Gastrocnemius medialis (tissue), 4 donors: ENCODE results near the gene C18orf54. TPM values are rescaled to one million over a fixed set of nuclear protein-coding genes. Genes with fewer than 3 reads are reported as not detected.
A peak's percentile ranks its signal among the peaks of the same experiment; 100 is the strongest.
"Not testable (repeated sequence)": the region's sequence is repeated elsewhere in the genome, so short reads cannot be mapped to it uniquely, and the experiment has no call there.

Source experiments
- ATAC-seq, 2 donors: fragments of 150-250 bp; one replicate each; pipeline ENCODE4 v1.9.1; 2016
- DNase-seq, 2 donors: peaks; one replicate each; pipeline ENCODE4 v3.0.0-alpha.2; 2019
- H3K27ac ChIP-seq, 4 donors: fragments of 200-600 bp; sonication (generic); 1 replicate in 1 of 4; 2 replicates in 3 of 4; pipeline ENCODE4 v1.5.1; 2016 to 2018; ENCODE audit warnings: mild to moderate bottlenecking in 2 of 4, moderate library complexity in 1 of 4
- H3K27me3 ChIP-seq, 3 donors: fragments of 200-600 bp; sonication (generic) in 2 of 3; 1 replicate in 1 of 3; 2 replicates in 2 of 3; pipeline versions ENCODE4 v1.5.1 to v1.6.0; 2016 to 2019; ENCODE audit warnings: mild to moderate bottlenecking in 1 of 3, moderate library complexity in 1 of 3
- H3K36me3 ChIP-seq, 2 donors: fragments of 200-600 bp; sonication (generic) in 1 of 2; one replicate each; pipeline ENCODE4 v1.5.1; 2017 to 2018
- H3K4me1 ChIP-seq, 2 donors: fragments of 200-600 bp; sonication (generic) in 1 of 2; one replicate each; pipeline ENCODE4 v1.5.1; 2016 to 2017; ENCODE audit warnings: mild to moderate bottlenecking in 2 of 2
- H3K4me3 ChIP-seq, 4 donors: fragments of 200-600 bp; sonication (generic) in 3 of 4; 1 replicate in 1 of 4; 2 replicates in 3 of 4; pipeline ENCODE4 v1.5.1; 2016 to 2019; ENCODE audit warnings: mild to moderate bottlenecking in 2 of 4
- H3K9me3 ChIP-seq, 3 donors: fragments of 200-600 bp; sonication (generic) in 2 of 3; 1 replicate in 1 of 3; 2 replicates in 2 of 3; pipeline ENCODE4 v1.5.1; 2016 to 2019
- POLR2A ChIP-seq, 2 donors: fragments of 450-650 bp; IDR thresholded peaks; one replicate each; pipeline ENCODE4 v1.6.1; 2017; ENCODE audit warnings: antibody characterized with exemption in 2 of 2, mild to moderate bottlenecking in 2 of 2, moderate library complexity in 2 of 2
- in situ Hi-C, 4 donors: fragments of 200-750 bp; cut with MboI; loops; one replicate each; pipeline versions ENCODE4 v1.15.0 to v1.8.0; 2017; ENCODE audit warnings: low sequenced_read_pairs in 4 of 4
- intact Hi-C: fragments of 100-400 bp; cut with DNase I; formaldehyde crosslinking; loops from one replicate; pipeline ENCODE4 v1.15.1; 2023; ENCODE audit warnings: low total_unique reads
- total RNA-seq, 4 donors: library from RNA; depleted of rRNA; stranded (reverse); fragments of >200 nt; gene quantifications; one replicate each; pipeline versions ENCODE4 v1.1.0 to v1.2.3, GENCODE V29; 2016
- TF ChIP-seq, protein P1 (sequence below), 5 experiments: fragments of 450-650 bp in 3 of 5; fragments of 200-600 bp in 2 of 5; sonication (generic) in 2 of 5; IDR thresholded peaks in 4 of 5; conservative IDR thresholded peaks in 1 of 5; 1 replicate in 4 of 5; 2 replicates in 1 of 5; pipeline ENCODE4 v1.5.1; 2016 to 2019; ENCODE audit warnings: antibody characterized with exemption in 5 of 5, mild to moderate bottlenecking in 3 of 5, moderate library complexity in 3 of 5

C18orf54 gene
- total RNA-seq = under 1 TPM in 3 of 4 donors, not detected in 1; 0.26 to 0.87 (median 0.44) TPM

DNA sequence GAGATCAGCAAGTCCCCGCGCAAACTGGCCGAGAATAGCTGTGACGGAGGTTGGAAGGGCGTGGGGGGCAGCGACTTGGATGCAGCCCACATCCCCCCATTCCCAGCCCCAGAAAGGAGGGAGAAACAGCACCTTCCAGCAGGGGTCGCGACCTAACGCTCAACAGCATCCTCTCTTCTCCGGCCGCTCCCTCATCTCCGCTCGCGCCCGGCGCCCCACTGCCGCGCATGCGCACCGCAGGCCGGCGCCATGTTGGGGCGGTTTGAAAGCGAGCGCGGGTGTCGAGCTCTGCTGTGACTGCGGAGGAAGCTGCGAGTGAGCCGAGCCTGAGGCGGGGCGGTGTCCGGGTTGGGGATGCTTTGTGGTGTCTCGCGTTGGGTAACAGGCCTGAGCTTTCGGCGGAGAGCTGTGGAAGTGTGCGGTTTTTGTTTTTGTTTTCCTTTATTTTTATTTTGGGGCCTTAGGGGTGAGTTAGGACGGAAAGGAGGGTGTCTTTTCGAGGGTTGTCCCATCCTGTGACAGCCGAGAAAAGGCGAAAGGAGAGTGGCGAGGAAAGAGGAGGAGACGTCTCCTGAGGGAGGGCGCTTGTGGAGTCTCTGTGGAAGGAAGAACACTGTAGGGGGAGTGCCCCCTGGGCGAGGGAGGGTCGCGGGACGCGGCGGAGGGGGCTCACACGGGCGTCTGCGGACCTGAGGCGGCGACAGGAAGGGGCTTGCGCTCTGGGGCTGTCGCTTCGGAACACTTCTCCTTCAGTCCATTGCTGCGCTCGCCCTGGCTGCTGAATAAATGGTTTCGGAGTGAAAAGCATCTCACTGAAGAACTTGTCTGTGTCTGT, at the start of gene C18orf54, which contains the start of gene STARD6:
TSS of gene C18orf54 (plus strand) at position 247 of the 835 bp plus-strand sequence. CDS start 2,667 bp downstream, outside the sequence.
TSS of gene STARD6 (minus strand) at position 199 of the 835 bp plus-strand sequence. CDS start 3,285 bp downstream, outside the sequence.
- intact Hi-C loops = loop anchor here (10.0 kb wide), 1 partner anchor 83 kb away; no protein-coding TSS in a partner anchor
- ATAC-seq (peak; percentile 86 to 94), DNase-seq (peak; percentile 54 to 64)
- no peaks in the 10 kb centered on the region for H3K36me3 ChIP-seq
- no peaks in the 10 kb centered on the region for H3K9me3 ChIP-seq
- H3K4me3 ChIP-seq = peak within 1 kb of the TSS; percentile 63 to 87 (median 70)
- H3K4me1 ChIP-seq = peaks cover 6 to 10% of the 10 kb centered on the region in 2 donors
- H3K27ac ChIP-seq = peak within 1 kb of the TSS in 3 of 4 donors; percentile 51 to 56 (median 52)
- in situ Hi-C loops = no loop called here
- TF ChIP-seq, protein P1, sequence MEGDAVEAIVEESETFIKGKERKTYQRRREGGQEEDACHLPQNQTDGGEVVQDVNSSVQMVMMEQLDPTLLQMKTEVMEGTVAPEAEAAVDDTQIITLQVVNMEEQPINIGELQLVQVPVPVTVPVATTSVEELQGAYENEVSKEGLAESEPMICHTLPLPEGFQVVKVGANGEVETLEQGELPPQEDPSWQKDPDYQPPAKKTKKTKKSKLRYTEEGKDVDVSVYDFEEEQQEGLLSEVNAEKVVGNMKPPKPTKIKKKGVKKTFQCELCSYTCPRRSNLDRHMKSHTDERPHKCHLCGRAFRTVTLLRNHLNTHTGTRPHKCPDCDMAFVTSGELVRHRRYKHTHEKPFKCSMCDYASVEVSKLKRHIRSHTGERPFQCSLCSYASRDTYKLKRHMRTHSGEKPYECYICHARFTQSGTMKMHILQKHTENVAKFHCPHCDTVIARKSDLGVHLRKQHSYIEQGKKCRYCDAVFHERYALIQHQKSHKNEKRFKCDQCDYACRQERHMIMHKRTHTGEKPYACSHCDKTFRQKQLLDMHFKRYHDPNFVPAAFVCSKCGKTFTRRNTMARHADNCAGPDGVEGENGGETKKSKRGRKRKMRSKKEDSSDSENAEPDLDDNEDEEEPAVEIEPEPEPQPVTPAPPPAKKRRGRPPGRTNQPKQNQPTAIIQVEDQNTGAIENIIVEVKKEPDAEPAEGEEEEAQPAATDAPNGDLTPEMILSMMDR (IDR thresholded peaks at IDR 0.05 in 4 of 5, conservative IDR thresholded peaks at IDR 0.05 in 1 of 5) = peak in 1 of 5 experiments; percentile 17
- TF ChIP-seq POLR2A (IDR thresholded peaks at IDR 0.05) = peak; percentile 9 to 11
- H3K27me3 ChIP-seq = peaks cover 0 to 19% (median 15%) of the 10 kb centered on the region in 3 donors

DNA sequence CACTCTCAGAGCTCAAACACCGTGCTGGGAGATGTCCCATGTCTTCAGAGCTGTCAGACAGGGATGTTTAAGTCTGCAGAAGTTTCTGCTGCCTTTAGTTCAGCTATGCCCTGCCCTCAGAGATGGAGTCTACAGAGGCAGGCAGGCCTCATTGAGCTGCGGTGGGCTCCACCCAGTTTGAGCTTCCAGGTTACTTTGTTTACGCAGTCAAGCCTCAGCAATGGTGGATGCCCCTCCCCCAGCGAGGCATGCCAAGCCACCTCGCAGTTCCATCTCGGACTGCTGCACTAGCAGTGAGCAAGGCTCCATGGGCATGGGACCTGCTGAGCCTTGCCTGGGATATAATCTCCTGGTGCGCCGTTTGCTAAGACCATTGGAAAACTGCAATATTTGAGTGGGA, 48.1 kb upstream of the C18orf54 start:
- H3K9me3 ChIP-seq, H3K36me3 ChIP-seq, intact Hi-C loops, DNase-seq, H3K4me1 ChIP-seq, in situ Hi-C loops, ATAC-seq, H3K27me3 ChIP-seq, H3K4me3 ChIP-seq, H3K27ac ChIP-seq: not testable (repeated sequence)

DNA sequence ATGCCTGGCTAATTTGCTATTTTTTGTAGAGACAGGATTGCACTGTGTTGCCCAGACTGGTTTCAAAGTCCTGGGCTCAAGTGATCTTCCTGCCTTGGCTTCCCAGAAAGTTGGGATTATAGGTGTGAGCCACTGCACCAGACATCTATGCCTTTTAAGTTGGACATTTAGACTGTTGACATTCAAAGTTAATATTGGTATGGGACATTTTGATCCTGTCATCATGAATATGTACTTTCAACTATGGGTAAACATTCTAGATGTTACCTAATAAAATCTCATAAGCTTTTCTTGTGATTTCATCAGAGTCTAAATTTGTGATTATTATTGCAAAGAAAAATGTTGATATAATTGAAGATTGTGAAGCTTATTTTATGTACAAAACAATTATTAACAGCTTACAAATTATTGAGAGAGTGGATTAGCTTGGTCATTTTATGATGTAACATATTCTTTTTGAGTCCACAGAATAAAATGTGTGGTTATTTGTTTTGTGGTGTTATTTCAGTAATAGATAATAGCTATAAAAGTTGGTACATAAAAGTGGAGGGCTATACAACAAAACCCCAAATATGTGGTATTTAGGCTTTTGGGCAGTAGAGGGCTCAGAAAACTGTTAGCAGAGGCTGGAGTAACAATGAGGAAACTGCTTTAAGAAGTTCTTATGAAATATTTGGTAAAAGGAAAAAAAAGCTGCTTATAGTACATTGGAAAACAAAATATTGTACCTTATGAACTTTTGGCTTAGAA, 41.5 kb upstream of the C18orf54 start:
- H3K4me1 ChIP-seq = no peaks in the 10 kb centered on the region
- no peaks in the 10 kb centered on the region for H3K9me3 ChIP-seq
- DNase-seq = no peak
- ATAC-seq = no peak
- H3K27me3 ChIP-seq = no peaks in the 10 kb centered on the region
- no peaks in the 10 kb centered on the region for H3K36me3 ChIP-seq
- no peak overlapping the region for H3K27ac ChIP-seq
- TF ChIP-seq POLR2A (IDR thresholded peaks at IDR 0.05) = no peak
- TF ChIP-seq, protein P1 (IDR thresholded peaks at IDR 0.05 in 4 of 5, conservative IDR thresholded peaks at IDR 0.05 in 1 of 5) = no peak
- H3K4me3 ChIP-seq = no peak overlapping the region
- in situ Hi-C loops (no loop called here), intact Hi-C loops (no loop called here)

GRCh38 chr18:54323561-54323960, 34.1 kb upstream of the C18orf54 start:
- Histone ChIP-seq H3K27ac (no peak overlapping the region), H3K27me3 (no peaks in the 10 kb centered on the region), H3K36me3 (no peaks in the 10 kb centered on the region), H3K9me3 (no peaks in the 10 kb centered on the region), H3K4me1 (no peaks in the 10 kb centered on the region), H3K4me3 (no peak overlapping the region)
- DNase-seq = no peak
- TF ChIP-seq, protein P1 (IDR thresholded peaks at IDR 0.05 in 4 of 5, conservative IDR thresholded peaks at IDR 0.05 in 1 of 5) = no peak
- no peak for TF ChIP-seq POLR2A (IDR thresholded peaks at IDR 0.05)
- in situ Hi-C loops (no loop called here), intact Hi-C loops (no loop called here)
- no peak for ATAC-seq

DNA sequence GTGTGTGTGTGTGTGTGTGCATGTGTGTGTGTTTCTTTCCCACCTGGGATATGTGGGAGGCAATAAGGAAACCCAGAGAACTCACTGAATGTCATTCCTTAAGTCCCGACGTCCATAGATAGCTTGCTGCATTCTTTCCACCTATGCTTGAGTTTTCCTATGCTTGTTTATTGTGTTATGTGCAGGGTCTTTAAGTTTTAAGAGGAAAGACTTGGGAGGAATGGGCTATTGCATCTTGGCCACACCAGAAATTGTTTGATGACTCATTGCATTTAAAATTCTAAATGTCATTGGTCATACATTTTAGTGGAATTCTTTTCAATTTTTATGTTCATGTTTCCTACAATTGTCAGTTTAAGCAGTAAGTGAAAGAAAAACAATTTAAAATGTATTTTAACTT, 33.7 kb upstream of the C18orf54 start:
- TF ChIP-seq, protein P1 (IDR thresholded peaks at IDR 0.05 in 4 of 5, conservative IDR thresholded peaks at IDR 0.05 in 1 of 5) = no peak
- TF ChIP-seq POLR2A (IDR thresholded peaks at IDR 0.05) = no peak

More for the DNA sequence above, 33.7 kb upstream of the C18orf54 start:
- Histone ChIP-seq H3K9me3 (no peaks in the 10 kb centered on the region), H3K4me3 (no peak overlapping the region), H3K36me3 (no peaks in the 10 kb centered on the region), H3K4me1 (no peaks in the 10 kb centered on the region), H3K27me3 (no peaks in the 10 kb centered on the region), H3K27ac (no peak overlapping the region)
- ATAC-seq (no peak), DNase-seq (no peak)
- intact Hi-C loops = no loop called here
- in situ Hi-C loops = no loop called here
